GM12878 (cell line): ENCODE data around the gene SHC1. TPM values are rescaled to one million over a fixed set of nuclear protein-coding genes. Genes with fewer than 3 reads are reported as not detected.

Experiments used
- ATF7 ChIP-seq: fragments of 450-650 bp; IDR thresholded peaks from 2 replicates; pipeline ENCODE4 v1.6.1; 2016; ENCODE audit warnings: low read depth, mild to moderate bottlenecking
- EP300 ChIP-seq, 2 experiments: fragments of 150-350 bp in 1 of 2; IDR thresholded peaks; 2 replicates each; pipeline ENCODE4 v1.6.1; 2011 to 2012; ENCODE audit warnings: low read depth in 2 of 2, low read length in 2 of 2, borderline replicate concordance in 1 of 2, improper control_type of control experiment in 1 of 2, inconsistent platforms in 1 of 2; ENCODE audit not compliant: control insufficient read depth in 1 of 2
- FOXM1 ChIP-seq: IDR thresholded peaks from 2 replicates; pipeline ENCODE4 v1.6.1; 2012; ENCODE audit warnings: low read depth, mild to moderate bottlenecking, inconsistent platforms, low read length, moderate library complexity
- IKZF1 ChIP-seq: fragments of 450-650 bp; conservative IDR thresholded peaks from 2 replicates; pipeline ENCODE4 v1.6.1; 2017; ENCODE audit warnings: antibody characterized with exemption, mild to moderate bottlenecking
- IKZF2 ChIP-seq, 2 experiments: fragments of 450-650 bp; IDR thresholded peaks; 2 replicates each; pipeline ENCODE4 v1.6.1; 2017; ENCODE audit warnings: mild to moderate bottlenecking in 2 of 2, moderate library complexity in 2 of 2
- JUNB ChIP-seq: IDR thresholded peaks from 2 replicates; pipeline ENCODE4 v1.6.1; 2016; ENCODE audit warnings: antibody characterized with exemption, mild to moderate bottlenecking
- KDM1A ChIP-seq: fragments of 200-600 bp; sonication (generic); IDR thresholded peaks from 2 replicates; pipeline ENCODE4 v1.6.1; 2016; ENCODE audit warnings: borderline replicate concordance
- MTA2 ChIP-seq: fragments of 450-650 bp; IDR thresholded peaks from 2 replicates; pipeline ENCODE4 v1.6.1; 2016; ENCODE audit warnings: low read depth, mild to moderate bottlenecking, moderate library complexity
- NR2F1 ChIP-seq: fragments of 450-650 bp; conservative IDR thresholded peaks from 2 replicates; pipeline ENCODE4 v1.6.1; 2017; ENCODE audit warnings: mild to moderate bottlenecking
- POLR2A ChIP-seq: IDR thresholded peaks from 2 replicates; pipeline ENCODE4 v1.6.1; 2011; ENCODE audit warnings: low read depth, mild to moderate bottlenecking, low read length
- ZNF217 ChIP-seq: fragments of 450-650 bp; IDR thresholded peaks from 2 replicates; pipeline ENCODE4 v1.6.1; 2017; ENCODE audit warnings: antibody characterized with exemption, mild to moderate bottlenecking
- ZSCAN29 ChIP-seq: fragments of 450-650 bp; IDR thresholded peaks from 2 replicates; pipeline ENCODE4 v1.6.1; 2017; ENCODE audit warnings: mild to moderate bottlenecking, moderate library complexity
- polyA plus RNA-seq, 11 experiments: library from polyadenylated mRNA; depleted of rRNA in 4 of 11; unstranded in 6 of 11; stranded (reverse) in 5 of 11; fragments of >200 nt; fragmentation: Nextera tagmentation in 4 of 11; fragmentation: Illumina TruSeq in 1 of 11; extraction: Ambion mirVana in 4 of 11; extraction: Trizol in 1 of 11; gene quantifications; 1 replicate in 1 of 11; 2 replicates in 10 of 11; pipeline versions ENCODE4 v1.2.1 to v1.2.3, GENCODE V29; 2011 to 2016; ENCODE audit warnings: inconsistent platforms in 2 of 11, missing spikeins in 2 of 11, low read depth in 1 of 11
- total RNA-seq, 4 experiments: library from RNA; depleted of rRNA in 3 of 4; stranded (reverse); fragments of >200 nt in 3 of 4; fragmentation: Illumina TruSeq in 1 of 4; extraction: Trizol in 1 of 4; gene quantifications; 2 replicates each; pipeline versions ENCODE4 v1.2.1 to v1.2.3, GENCODE V29; 2013 to 2021
- TF ChIP-seq, protein P1 (sequence below): fragments of 450-650 bp; formaldehyde crosslinking; IDR thresholded peaks from 2 replicates; pipeline ENCODE4 v1.5.0; 2022; ENCODE audit warnings: mild to moderate bottlenecking, missing genetic modification characterization
- TF ChIP-seq, protein P2 (sequence below): IDR thresholded peaks from 2 replicates; pipeline ENCODE4 v1.6.1; 2012; ENCODE audit warnings: low read depth, low read length, improper control_type of control experiment
- TF ChIP-seq, protein P3 (sequence below): fragments of 450-650 bp; IDR thresholded peaks from 2 replicates; pipeline ENCODE4 v1.6.1; 2016; ENCODE audit warnings: mild to moderate bottlenecking
- TF ChIP-seq, protein P4 (sequence below): fragments of 450-650 bp; IDR thresholded peaks from 2 replicates; pipeline ENCODE4 v1.6.1; 2016; ENCODE audit warnings: mild to moderate bottlenecking, moderate library complexity, borderline replicate concordance
- TF ChIP-seq, protein P5 (sequence below): fragments of 450-650 bp; IDR thresholded peaks from 2 replicates; pipeline ENCODE4 v1.6.1; 2017; ENCODE audit warnings: low read depth, mild to moderate bottlenecking, moderate library complexity

The SHC1 gene
- total and polyA plus RNA-seq, 10 of the 15 experiments (the other 5 are each of a cell fraction or from before 2014, with no cell fraction given), result 2.6 to 49.3 (median 25.2) TPM

DNA sequence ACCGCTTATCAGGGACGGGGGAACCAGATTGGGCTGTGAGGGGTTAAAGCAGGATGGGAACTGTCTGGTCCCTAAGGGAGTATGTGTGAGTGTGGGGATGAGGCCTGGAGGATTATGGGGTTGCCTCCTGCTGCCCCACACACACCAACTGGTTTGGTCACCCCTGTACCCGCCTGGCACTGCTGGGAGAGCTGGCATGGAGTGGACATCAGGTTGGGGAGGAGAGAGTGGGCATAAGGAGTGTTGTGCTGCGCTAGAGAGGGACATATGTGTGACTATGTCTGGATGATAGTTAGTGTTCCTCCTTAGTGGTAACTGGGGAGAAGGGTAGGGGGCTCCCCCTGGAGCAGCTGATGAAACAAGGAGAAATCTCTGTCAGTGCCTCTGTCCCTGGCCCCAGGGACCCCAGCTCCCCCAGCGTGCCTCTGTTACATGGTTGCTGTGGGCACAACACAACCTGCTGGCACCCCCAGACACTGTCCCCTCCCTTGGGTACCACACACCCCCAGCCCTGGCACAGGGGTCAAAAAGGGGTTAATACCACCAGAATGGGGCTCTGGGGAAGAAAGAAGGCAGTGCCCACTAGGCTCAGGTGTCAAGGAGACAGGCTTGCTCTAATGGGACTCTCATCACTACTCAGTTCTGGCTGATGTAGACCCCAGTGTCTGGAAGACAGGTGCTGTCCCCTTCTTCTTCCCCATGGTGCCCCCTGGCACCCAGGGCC, 34.0 kb upstream of the SHC1 start (continued):
- TF ChIP-seq, protein P1, sequence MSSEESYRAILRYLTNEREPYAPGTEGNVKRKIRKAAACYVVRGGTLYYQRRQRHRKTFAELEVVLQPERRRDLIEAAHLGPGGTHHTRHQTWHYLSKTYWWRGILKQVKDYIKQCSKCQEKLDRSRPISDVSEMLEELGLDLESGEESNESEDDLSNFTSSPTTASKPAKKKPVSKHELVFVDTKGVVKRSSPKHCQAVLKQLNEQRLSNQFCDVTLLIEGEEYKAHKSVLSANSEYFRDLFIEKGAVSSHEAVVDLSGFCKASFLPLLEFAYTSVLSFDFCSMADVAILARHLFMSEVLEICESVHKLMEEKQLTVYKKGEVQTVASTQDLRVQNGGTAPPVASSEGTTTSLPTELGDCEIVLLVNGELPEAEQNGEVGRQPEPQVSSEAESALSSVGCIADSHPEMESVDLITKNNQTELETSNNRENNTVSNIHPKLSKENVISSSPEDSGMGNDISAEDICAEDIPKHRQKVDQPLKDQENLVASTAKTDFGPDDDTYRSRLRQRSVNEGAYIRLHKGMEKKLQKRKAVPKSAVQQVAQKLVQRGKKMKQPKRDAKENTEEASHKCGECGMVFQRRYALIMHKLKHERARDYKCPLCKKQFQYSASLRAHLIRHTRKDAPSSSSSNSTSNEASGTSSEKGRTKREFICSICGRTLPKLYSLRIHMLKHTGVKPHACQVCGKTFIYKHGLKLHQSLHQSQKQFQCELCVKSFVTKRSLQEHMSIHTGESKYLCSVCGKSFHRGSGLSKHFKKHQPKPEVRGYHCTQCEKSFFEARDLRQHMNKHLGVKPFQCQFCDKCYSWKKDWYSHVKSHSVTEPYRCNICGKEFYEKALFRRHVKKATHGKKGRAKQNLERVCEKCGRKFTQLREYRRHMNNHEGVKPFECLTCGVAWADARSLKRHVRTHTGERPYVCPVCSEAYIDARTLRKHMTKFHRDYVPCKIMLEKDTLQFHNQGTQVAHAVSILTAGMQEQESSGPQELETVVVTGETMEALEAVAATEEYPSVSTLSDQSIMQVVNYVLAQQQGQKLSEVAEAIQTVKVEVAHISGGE (CRISPR knock-in tag), result no peak
- TF ChIP-seq ZNF217 (no peak), NR2F1 (no peak), JUNB (no peak), POLR2A (no peak), IKZF1 (peak; percentile 42), ATF7 (no peak), EP300 (IDR thresholded peaks at IDR 0.05; ENCODE audit: borderline replicate concordance in 1 of 2, control insufficient read depth in 1 of 2, low read depth in 2 of 2, low read length in 2 of 2) (no peak), MTA2 (no peak), ZSCAN29 (no peak), FOXM1 (no peak), IKZF2 (IDR thresholded peaks at IDR 0.05) (peak in 1 of 2 experiments; percentile 11; a peak in 1 of 4 replicates), KDM1A (no peak)
- TF ChIP-seq, protein P2, sequence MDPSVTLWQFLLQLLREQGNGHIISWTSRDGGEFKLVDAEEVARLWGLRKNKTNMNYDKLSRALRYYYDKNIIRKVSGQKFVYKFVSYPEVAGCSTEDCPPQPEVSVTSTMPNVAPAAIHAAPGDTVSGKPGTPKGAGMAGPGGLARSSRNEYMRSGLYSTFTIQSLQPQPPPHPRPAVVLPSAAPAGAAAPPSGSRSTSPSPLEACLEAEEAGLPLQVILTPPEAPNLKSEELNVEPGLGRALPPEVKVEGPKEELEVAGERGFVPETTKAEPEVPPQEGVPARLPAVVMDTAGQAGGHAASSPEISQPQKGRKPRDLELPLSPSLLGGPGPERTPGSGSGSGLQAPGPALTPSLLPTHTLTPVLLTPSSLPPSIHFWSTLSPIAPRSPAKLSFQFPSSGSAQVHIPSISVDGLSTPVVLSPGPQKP, result no peak
- TF ChIP-seq, protein P3, sequence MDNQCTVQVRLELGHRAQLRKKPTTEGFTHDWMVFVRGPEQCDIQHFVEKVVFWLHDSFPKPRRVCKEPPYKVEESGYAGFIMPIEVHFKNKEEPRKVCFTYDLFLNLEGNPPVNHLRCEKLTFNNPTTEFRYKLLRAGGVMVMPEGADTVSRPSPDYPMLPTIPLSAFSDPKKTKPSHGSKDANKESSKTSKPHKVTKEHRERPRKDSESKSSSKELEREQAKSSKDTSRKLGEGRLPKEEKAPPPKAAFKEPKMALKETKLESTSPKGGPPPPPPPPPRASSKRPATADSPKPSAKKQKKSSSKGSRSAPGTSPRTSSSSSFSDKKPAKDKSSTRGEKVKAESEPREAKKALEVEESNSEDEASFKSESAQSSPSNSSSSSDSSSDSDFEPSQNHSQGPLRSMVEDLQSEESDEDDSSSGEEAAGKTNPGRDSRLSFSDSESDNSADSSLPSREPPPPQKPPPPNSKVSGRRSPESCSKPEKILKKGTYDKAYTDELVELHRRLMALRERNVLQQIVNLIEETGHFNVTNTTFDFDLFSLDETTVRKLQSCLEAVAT, result no peak
- TF ChIP-seq, protein P4, sequence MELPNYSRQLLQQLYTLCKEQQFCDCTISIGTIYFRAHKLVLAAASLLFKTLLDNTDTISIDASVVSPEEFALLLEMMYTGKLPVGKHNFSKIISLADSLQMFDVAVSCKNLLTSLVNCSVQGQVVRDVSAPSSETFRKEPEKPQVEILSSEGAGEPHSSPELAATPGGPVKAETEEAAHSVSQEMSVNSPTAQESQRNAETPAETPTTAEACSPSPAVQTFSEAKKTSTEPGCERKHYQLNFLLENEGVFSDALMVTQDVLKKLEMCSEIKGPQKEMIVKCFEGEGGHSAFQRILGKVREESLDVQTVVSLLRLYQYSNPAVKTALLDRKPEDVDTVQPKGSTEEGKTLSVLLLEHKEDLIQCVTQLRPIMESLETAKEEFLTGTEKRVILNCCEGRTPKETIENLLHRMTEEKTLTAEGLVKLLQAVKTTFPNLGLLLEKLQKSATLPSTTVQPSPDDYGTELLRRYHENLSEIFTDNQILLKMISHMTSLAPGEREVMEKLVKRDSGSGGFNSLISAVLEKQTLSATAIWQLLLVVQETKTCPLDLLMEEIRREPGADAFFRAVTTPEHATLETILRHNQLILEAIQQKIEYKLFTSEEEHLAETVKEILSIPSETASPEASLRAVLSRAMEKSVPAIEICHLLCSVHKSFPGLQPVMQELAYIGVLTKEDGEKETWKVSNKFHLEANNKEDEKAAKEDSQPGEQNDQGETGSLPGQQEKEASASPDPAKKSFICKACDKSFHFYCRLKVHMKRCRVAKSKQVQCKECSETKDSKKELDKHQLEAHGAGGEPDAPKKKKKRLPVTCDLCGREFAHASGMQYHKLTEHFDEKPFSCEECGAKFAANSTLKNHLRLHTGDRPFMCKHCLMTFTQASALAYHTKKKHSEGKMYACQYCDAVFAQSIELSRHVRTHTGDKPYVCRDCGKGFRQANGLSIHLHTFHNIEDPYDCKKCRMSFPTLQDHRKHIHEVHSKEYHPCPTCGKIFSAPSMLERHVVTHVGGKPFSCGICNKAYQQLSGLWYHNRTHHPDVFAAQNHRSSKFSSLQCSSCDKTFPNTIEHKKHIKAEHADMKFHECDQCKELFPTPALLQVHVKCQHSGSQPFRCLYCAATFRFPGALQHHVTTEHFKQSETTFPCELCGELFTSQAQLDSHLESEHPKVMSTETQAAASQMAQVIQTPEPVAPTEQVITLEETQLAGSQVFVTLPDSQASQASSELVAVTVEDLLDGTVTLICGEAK, result 0 out of 2 replicates have a peak, but pooled peaks have one; percentile 9
- TF ChIP-seq, protein P5, sequence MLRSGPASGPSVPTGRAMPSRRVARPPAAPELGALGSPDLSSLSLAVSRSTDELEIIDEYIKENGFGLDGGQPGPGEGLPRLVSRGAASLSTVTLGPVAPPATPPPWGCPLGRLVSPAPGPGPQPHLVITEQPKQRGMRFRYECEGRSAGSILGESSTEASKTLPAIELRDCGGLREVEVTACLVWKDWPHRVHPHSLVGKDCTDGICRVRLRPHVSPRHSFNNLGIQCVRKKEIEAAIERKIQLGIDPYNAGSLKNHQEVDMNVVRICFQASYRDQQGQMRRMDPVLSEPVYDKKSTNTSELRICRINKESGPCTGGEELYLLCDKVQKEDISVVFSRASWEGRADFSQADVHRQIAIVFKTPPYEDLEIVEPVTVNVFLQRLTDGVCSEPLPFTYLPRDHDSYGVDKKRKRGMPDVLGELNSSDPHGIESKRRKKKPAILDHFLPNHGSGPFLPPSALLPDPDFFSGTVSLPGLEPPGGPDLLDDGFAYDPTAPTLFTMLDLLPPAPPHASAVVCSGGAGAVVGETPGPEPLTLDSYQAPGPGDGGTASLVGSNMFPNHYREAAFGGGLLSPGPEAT, result 0 out of 2 replicates have a peak, but pooled peaks have one; percentile 8
